Measurements from ENCODE around the gene PSMD5. TPM values are rescaled to one million over a fixed set of nuclear protein-coding genes. Genes with fewer than 3 reads are reported as not detected.

The PSMD5 gene
- total RNA-seq, 1 experiment from 2014 or later: 64.9 TPM

DNA sequence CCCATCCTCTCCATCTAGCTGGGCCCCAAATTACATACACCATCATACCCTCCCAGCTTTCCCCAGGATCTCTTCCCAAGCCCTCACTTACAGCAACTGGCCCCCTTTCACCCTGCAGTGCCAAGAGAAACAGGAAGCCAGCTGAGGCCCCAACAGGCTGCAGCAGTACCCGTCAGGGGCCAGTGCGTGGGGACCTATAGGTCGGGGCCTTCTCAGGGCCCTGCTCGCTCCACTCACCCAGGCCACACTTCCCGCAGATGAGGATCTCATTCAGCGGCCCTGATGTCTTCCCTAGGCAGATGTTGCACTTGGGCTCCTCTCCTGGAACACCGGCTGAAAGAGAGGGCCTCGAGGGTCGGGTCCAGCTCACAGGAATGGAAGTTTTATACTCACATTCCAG lies 27.5 kb upstream of the PSMD5 start:
- Histone ChIP-seq H3K4me3 (ENCODE audit: low read depth, low read length, poor library complexity, severe bottlenecking) (no peak overlapping the region), H3K36me3 (ENCODE audit: insufficient read depth, low read length, poor library complexity, severe bottlenecking) (peaks cover 25% of the 10 kb centered on the region), H3K9me3 (ENCODE audit: low read depth, low read length, poor library complexity, severe bottlenecking) (no peaks in the 10 kb centered on the region), H3K27ac (ENCODE audit: low read depth, low read length, poor library complexity, severe bottlenecking) (no peak overlapping the region), H3K4me1 (ENCODE audit: insufficient read depth, low read length, poor library complexity, severe bottlenecking) (peaks cover 12% of the 10 kb centered on the region), H3K27me3 (replicated peaks; ENCODE audit: insufficient read depth, low read depth, low read length, poor library complexity) (no peaks in the 10 kb centered on the region)
- TF ChIP-seq, protein P1, sequence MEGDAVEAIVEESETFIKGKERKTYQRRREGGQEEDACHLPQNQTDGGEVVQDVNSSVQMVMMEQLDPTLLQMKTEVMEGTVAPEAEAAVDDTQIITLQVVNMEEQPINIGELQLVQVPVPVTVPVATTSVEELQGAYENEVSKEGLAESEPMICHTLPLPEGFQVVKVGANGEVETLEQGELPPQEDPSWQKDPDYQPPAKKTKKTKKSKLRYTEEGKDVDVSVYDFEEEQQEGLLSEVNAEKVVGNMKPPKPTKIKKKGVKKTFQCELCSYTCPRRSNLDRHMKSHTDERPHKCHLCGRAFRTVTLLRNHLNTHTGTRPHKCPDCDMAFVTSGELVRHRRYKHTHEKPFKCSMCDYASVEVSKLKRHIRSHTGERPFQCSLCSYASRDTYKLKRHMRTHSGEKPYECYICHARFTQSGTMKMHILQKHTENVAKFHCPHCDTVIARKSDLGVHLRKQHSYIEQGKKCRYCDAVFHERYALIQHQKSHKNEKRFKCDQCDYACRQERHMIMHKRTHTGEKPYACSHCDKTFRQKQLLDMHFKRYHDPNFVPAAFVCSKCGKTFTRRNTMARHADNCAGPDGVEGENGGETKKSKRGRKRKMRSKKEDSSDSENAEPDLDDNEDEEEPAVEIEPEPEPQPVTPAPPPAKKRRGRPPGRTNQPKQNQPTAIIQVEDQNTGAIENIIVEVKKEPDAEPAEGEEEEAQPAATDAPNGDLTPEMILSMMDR (conservative IDR thresholded peaks at IDR 0.05; ENCODE audit: low read depth, low read length): no peak
- TF ChIP-seq EZH2 (IDR thresholded peaks at IDR 0.05; ENCODE audit: borderline replicate concordance, low read depth, low read length, poor library complexity, severe bottlenecking): no peak
- BruUV-seq (replicated peaks): no TSS peak
- POLR2A ChIA-PET (ENCODE audit: low non-redundant PET): no interaction called here
- CTCF ChIA-PET: interaction anchor here (0.6 kb wide), 1 partner anchor 86 kb away, joined by 4 read pairs; no protein-coding TSS in a partner anchor
- intact Hi-C loops (cut with micrococcal nuclease; ENCODE audit: unreplicated experiment): no loop called here
- DNase-seq (ENCODE audit: low spot score): no peak

- Histone ChIP-seq H3K27ac (ENCODE audit: low read depth, low read length, poor library complexity, severe bottlenecking) (no peak overlapping the region), H3K4me1 (ENCODE audit: insufficient read depth, low read length, poor library complexity, severe bottlenecking) (peaks cover 12% of the 10 kb centered on the region), H3K4me3 (ENCODE audit: low read depth, low read length, poor library complexity, severe bottlenecking) (no peak overlapping the region), H3K36me3 (ENCODE audit: insufficient read depth, low read length, poor library complexity, severe bottlenecking) (peaks cover 27% of the 10 kb centered on the region), H3K27me3 (replicated peaks; ENCODE audit: insufficient read depth, low read depth, low read length, poor library complexity) (no peaks in the 10 kb centered on the region), H3K9me3 (ENCODE audit: low read depth, low read length, poor library complexity, severe bottlenecking) (no peaks in the 10 kb centered on the region)
- ChIA-PET CTCF (interaction anchor here (0.6 kb wide), 1 partner anchor 87 kb away, joined by 4 read pairs; no protein-coding TSS in a partner anchor), POLR2A (ENCODE audit: low non-redundant PET) (no interaction called here)
- no TSS peak for BruUV-seq (replicated peaks)
- no peak for DNase-seq (ENCODE audit: low spot score)
- TF ChIP-seq, protein P1 (conservative IDR thresholded peaks at IDR 0.05; ENCODE audit: low read depth, low read length): no peak
- TF ChIP-seq EZH2 (IDR thresholded peaks at IDR 0.05; ENCODE audit: borderline replicate concordance, low read depth, low read length, poor library complexity, severe bottlenecking): no peak
- intact Hi-C loops (cut with micrococcal nuclease; ENCODE audit: unreplicated experiment): loop anchor here (2.0 kb wide), 1 partner anchor 77 kb away; the partner anchor contains the start of gene FBXW2
Measured at GRCh38 chr9:120869726-120870125, 27.0 kb upstream of the PSMD5 start.

GRCh38 chr9:120869360-120869687 lies 26.6 kb upstream of the PSMD5 start:
- intact Hi-C loops (cut with micrococcal nuclease; ENCODE audit: unreplicated experiment): loop anchor here (2.0 kb wide), 1 partner anchor 77 kb away; the partner anchor contains the start of gene FBXW2
- CTCF ChIA-PET: no interaction called here
- peak overlapping the region; percentile 55 for H3K4me3 ChIP-seq (ENCODE audit: low read depth, low read length, poor library complexity, severe bottlenecking)
- no peaks in the 10 kb centered on the region for H3K9me3 ChIP-seq (ENCODE audit: low read depth, low read length, poor library complexity, severe bottlenecking)
- POLR2A ChIA-PET (ENCODE audit: low non-redundant PET): no interaction called here
- TF ChIP-seq, protein P1 (conservative IDR thresholded peaks at IDR 0.05; ENCODE audit: low read depth, low read length): no peak
- no peak for TF ChIP-seq EZH2 (IDR thresholded peaks at IDR 0.05; ENCODE audit: borderline replicate concordance, low read depth, low read length, poor library complexity, severe bottlenecking)
- no TSS peak for BruUV-seq (replicated peaks)
- H3K27me3 ChIP-seq (replicated peaks; ENCODE audit: insufficient read depth, low read depth, low read length, poor library complexity): no peaks in the 10 kb centered on the region
- H3K36me3 ChIP-seq (ENCODE audit: insufficient read depth, low read length, poor library complexity, severe bottlenecking): peaks cover 25% of the 10 kb centered on the region
- peak overlapping the region; percentile 77 for H3K27ac ChIP-seq (ENCODE audit: low read depth, low read length, poor library complexity, severe bottlenecking)
- no peak for DNase-seq (ENCODE audit: low spot score)
- peaks cover 12% of the 10 kb centered on the region for H3K4me1 ChIP-seq (ENCODE audit: insufficient read depth, low read length, poor library complexity, severe bottlenecking)

All from A673 (cell line).